T-helper 1 cell treated with Interleukin-12 subunit alpha and Interleukin-12 subunit beta and Interleukin-4 antibody, amounts not matched to agents 30 ng/mL and 1 ng/mL, for 36 hours (primary cell): ENCODE data around the gene HNRNPH2. TPM values are rescaled to one million over a fixed set of nuclear protein-coding genes. Genes with fewer than 3 reads are reported as not detected.

Experiments used
- intact Hi-C: fragments of 100-400 bp; cut with micrococcal nuclease; formaldehyde crosslinking; loops from one replicate; pipeline ENCODE4 v1.15.1; 2024
- total RNA-seq: library from RNA; stranded (reverse); gene quantifications from 2 replicates; pipeline ENCODE4 v1.2.3, GENCODE V29; 2022

The HNRNPH2 gene
- total RNA-seq, 1 donor from 2014 or later, result 44.4 TPM

- intact Hi-C loops, result loop anchor here (5.0 to 10.0 kb wide), 2 partner anchors 470 to 538 kb away; partner anchors contain the start of genes XKRX and ZMAT1
These were observed 13.7 kb upstream of the HNRNPH2 start for GRCh38 chrX:101394372-101394771.

- intact Hi-C loops, result loop anchor here (10.0 kb wide), 1 partner anchor 471 kb away; the partner anchor contains the start of gene XKRX
These were observed 12.2 kb upstream of the HNRNPH2 start for GRCh38 chrX:101395789-101396188.

GRCh38 chrX:101397779-101398178 lies 10.2 kb upstream of the HNRNPH2 start:
- intact Hi-C loops, result loop anchor here (10.0 kb wide), 1 partner anchor 473 kb away; the partner anchor contains the start of gene XKRX

- intact Hi-C loops, result loop anchor here (10.0 kb wide), 1 partner anchor 474 kb away; the partner anchor contains the start of gene XKRX
These were observed 9.3 kb upstream of the HNRNPH2 start for GRCh38 chrX:101398694-101399093.

- intact Hi-C loops, result loop anchor here (10.0 kb wide), 2 partner anchors 475 to 1815 kb away; partner anchors contain the start of genes BEX4 and XKRX
These were observed 8.2 kb upstream of the HNRNPH2 start for GRCh38 chrX:101399825-101400224.

- intact Hi-C loops, result loop anchor here (5.0 to 10.0 kb wide), 5 partner anchors 310 to 1808 kb away; partner anchors contain the start of genes BEX4, BEX5, CENPI and TRMT2B
These were observed 765 bp upstream of the HNRNPH2 start for GRCh38 chrX:101407167-101407747.

- intact Hi-C loops, result loop anchor here (1.0 to 10.0 kb wide), 12 partner anchors 9 to 1806 kb away; partner anchors contain the start of genes ARMCX5, BEX4, BEX5 and CENPI
These were observed 465 bp downstream of the HNRNPH2 start for GRCh38 chrX:101408532-101408841.

GRCh38 chrX:101409043-101409442 lies 1.0 kb downstream of the HNRNPH2 start:
- intact Hi-C loops, result loop anchor here (5.0 to 10.0 kb wide), 5 partner anchors 312 to 1806 kb away; partner anchors contain the start of genes BEX4, BEX5, CENPI and TRMT2B

GRCh38 chrX:101410461-101410860 lies 2.4 kb downstream of the HNRNPH2 start:
- intact Hi-C loops, result loop anchor here (10.0 kb wide), 1 partner anchor 1084 kb away; no protein-coding TSS in a partner anchor

GRCh38 chrX:101411984-101412383 lies 4.0 kb downstream of the HNRNPH2 start:
- intact Hi-C loops, result loop anchor here (10.0 kb wide), 1 partner anchor 1083 kb away; no protein-coding TSS in a partner anchor

- intact Hi-C loops, result loop anchor here (1.0 to 10.0 kb wide), 6 partner anchors 182 to 1079 kb away; no protein-coding TSS in a partner anchor
These were observed 7.4 kb downstream of the HNRNPH2 start for GRCh38 chrX:101415180-101416145.

- intact Hi-C loops, result loop anchor here (1.0 to 10.0 kb wide), 4 partner anchors 8 to 1078 kb away; partner anchors contain the start of gene HNRNPH2
These were observed 8.7 kb downstream of the HNRNPH2 start for GRCh38 chrX:101416691-101417090.

- intact Hi-C loops, result loop anchor here (1.0 to 10.0 kb wide), 4 partner anchors 9 to 1078 kb away; partner anchors contain the start of gene HNRNPH2
These were observed 9.2 kb downstream of the HNRNPH2 start for GRCh38 chrX:101417190-101417589.

GRCh38 chrX:101417981-101418841 lies 10.2 kb downstream of the HNRNPH2 start:
- intact Hi-C loops, result loop anchor here (1.0 to 10.0 kb wide), 4 partner anchors 10 to 1077 kb away; partner anchors contain the start of gene HNRNPH2

GRCh38 chrX:101419489-101419888 lies 11.5 kb downstream of the HNRNPH2 start:
- intact Hi-C loops, result loop anchor here (5.0 to 10.0 kb wide), 3 partner anchors 178 to 1075 kb away; no protein-coding TSS in a partner anchor

GRCh38 chrX:101427954-101428353 lies 19.9 kb downstream of the HNRNPH2 start:
- intact Hi-C loops, result no loop called here

GRCh38 chrX:101429934-101430333 lies 21.9 kb downstream of the HNRNPH2 start:
- intact Hi-C loops, result loop anchor here (1.0 kb wide), 1 partner anchor 22 kb away; the partner anchor contains the start of gene HNRNPH2

- intact Hi-C loops, result loop anchor here (1.0 kb wide), 1 partner anchor 22 kb away; the partner anchor contains the start of gene HNRNPH2
These were observed 22.5 kb downstream of the HNRNPH2 start for GRCh38 chrX:101430457-101431078.

GRCh38 chrX:101442085-101442484 lies 34.1 kb downstream of the HNRNPH2 start:
- intact Hi-C loops, result no loop called here
